GM12875 (cell line): ENCODE data around the gene ASTN2.

ENCODE experiments used
- H3K4me3 ChIP-seq: one replicate; pipeline ENCODE4 v1.5.1; 2011; ENCODE audit warnings: low read depth, low read length, control low read depth
- TF ChIP-seq, protein P1 (sequence below): IDR thresholded peaks from 2 replicates; pipeline ENCODE4 v1.5.1; 2011; ENCODE audit warnings: low read depth, mild to moderate bottlenecking, control low read depth, inconsistent platforms, low read length, moderate library complexity, borderline replicate concordance; ENCODE audit not compliant: insufficient read depth

ASTN2 gene

GRCh38 chr9:116806075-116806474 is 608.8 kb downstream of the ASTN2 start:
- TF ChIP-seq, protein P1, sequence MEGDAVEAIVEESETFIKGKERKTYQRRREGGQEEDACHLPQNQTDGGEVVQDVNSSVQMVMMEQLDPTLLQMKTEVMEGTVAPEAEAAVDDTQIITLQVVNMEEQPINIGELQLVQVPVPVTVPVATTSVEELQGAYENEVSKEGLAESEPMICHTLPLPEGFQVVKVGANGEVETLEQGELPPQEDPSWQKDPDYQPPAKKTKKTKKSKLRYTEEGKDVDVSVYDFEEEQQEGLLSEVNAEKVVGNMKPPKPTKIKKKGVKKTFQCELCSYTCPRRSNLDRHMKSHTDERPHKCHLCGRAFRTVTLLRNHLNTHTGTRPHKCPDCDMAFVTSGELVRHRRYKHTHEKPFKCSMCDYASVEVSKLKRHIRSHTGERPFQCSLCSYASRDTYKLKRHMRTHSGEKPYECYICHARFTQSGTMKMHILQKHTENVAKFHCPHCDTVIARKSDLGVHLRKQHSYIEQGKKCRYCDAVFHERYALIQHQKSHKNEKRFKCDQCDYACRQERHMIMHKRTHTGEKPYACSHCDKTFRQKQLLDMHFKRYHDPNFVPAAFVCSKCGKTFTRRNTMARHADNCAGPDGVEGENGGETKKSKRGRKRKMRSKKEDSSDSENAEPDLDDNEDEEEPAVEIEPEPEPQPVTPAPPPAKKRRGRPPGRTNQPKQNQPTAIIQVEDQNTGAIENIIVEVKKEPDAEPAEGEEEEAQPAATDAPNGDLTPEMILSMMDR, result no peak
- H3K4me3 ChIP-seq, result no peak overlapping the region

DNA sequence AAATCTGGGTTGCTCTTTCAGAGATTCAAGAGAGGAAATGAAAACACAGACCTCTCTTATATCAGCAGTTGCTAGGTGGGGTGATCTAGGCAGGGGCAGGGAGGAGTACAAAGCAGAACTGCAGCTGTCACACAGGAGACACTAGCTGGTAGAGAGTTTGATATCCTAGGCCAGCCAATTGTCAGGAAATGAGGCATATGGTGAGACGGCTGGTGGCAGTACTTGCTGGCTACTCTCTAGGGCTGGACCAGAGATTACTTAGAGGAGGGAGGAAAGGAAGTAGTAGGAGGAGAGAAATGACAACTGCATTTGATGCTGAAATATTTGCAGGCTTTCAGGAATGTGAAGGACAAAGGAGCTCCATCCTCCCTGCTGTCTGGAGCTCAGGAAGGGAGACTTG is 614.0 kb downstream of the ASTN2 start:
- TF ChIP-seq, protein P1, result no peak
- no peak overlapping the region for H3K4me3 ChIP-seq

GRCh38 chr9:116800074-116800473 is 614.8 kb downstream of the ASTN2 start:
- TF ChIP-seq, protein P1, result no peak

GRCh38 chr9:116798521-116798920 is 616.3 kb downstream of the ASTN2 start:
- TF ChIP-seq, protein P1, result no peak
- no peak overlapping the region for H3K4me3 ChIP-seq

More at GRCh38 chr9:116800074-116800473, 614.8 kb downstream of the ASTN2 start:
- no peak overlapping the region for H3K4me3 ChIP-seq

DNA sequence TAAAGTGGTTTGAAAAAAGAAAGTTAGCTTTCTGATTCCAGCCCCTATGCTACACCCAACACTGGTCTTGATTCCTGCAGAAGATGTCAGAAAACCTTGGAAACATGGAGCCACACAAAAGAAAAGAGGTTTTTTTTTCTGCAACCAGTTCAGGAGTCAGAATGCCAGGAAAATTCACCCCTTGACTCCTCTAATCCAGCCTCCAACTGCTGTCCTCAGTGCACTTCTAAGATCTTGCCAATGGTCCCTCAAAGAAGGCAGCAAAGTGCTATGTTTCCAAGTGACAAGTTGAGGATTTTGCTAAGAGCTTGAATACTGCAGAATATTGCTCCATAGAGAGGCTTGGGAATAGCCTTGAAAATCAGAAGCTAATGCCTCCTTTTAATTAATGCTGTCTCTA is 617.6 kb downstream of the ASTN2 start:
- H3K4me3 ChIP-seq, result no peak overlapping the region
- TF ChIP-seq, protein P1, result no peak

GRCh38 chr9:116796669-116797068 is 618.2 kb downstream of the ASTN2 start:
- TF ChIP-seq, protein P1, result no peak
- no peak overlapping the region for H3K4me3 ChIP-seq

- no peak overlapping the region for H3K4me3 ChIP-seq
- TF ChIP-seq, protein P1, result no peak
Observed at GRCh38 chr9:116795821-116796220, 619.0 kb downstream of the ASTN2 start.
